ENCODE measurements around the gene COX4I1. TPM values are rescaled to one million over a fixed set of nuclear protein-coding genes. Genes with fewer than 3 reads are reported as not detected.

COX4I1 gene
- 720 and 850 TPM in 2 replicates for total RNA-seq

GRCh38 chr16:85799497-85800320 lies at the start of gene COX4I1, which contains the start of gene EMC8:
TSS of gene COX4I1 (plus strand) at chr16:85799695. CDS start at chr16:85801206, 1,511 bp downstream.
TSS of gene EMC8 (minus strand) at chr16:85799544. CDS start at chr16:85799295, 249 bp downstream.
- Histone ChIP-seq H3K4me3 (ENCODE audit: low read depth, low read length) (peak within 1 kb of the TSS; percentile 99), H3K27me3 (ENCODE audit: control insufficient read depth, insufficient read depth, low read length) (no peaks in the 10 kb centered on the region), H3K36me3 (ENCODE audit: control insufficient read depth, insufficient read depth, low read length) (peaks cover 5% of the 10 kb centered on the region)
- DNase-seq (ENCODE audit: low read depth), result peak; percentile 61
- TF ChIP-seq, protein P1, sequence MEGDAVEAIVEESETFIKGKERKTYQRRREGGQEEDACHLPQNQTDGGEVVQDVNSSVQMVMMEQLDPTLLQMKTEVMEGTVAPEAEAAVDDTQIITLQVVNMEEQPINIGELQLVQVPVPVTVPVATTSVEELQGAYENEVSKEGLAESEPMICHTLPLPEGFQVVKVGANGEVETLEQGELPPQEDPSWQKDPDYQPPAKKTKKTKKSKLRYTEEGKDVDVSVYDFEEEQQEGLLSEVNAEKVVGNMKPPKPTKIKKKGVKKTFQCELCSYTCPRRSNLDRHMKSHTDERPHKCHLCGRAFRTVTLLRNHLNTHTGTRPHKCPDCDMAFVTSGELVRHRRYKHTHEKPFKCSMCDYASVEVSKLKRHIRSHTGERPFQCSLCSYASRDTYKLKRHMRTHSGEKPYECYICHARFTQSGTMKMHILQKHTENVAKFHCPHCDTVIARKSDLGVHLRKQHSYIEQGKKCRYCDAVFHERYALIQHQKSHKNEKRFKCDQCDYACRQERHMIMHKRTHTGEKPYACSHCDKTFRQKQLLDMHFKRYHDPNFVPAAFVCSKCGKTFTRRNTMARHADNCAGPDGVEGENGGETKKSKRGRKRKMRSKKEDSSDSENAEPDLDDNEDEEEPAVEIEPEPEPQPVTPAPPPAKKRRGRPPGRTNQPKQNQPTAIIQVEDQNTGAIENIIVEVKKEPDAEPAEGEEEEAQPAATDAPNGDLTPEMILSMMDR (IDR thresholded peaks at IDR 0.05; ENCODE audit: insufficient read depth, low read length, poor library complexity, severe bottlenecking), result no peak

- Histone ChIP-seq H3K36me3 (ENCODE audit: control insufficient read depth, insufficient read depth, low read length) (no peaks in the 10 kb centered on the region), H3K27me3 (ENCODE audit: control insufficient read depth, insufficient read depth, low read length) (peaks cover 23% of the 10 kb centered on the region), H3K4me3 (ENCODE audit: low read depth, low read length) (peak overlapping the region; percentile 30)
- DNase-seq (ENCODE audit: low read depth), result no peak
- TF ChIP-seq, protein P1 (IDR thresholded peaks at IDR 0.05; ENCODE audit: insufficient read depth, low read length, poor library complexity, severe bottlenecking), result no peak
Measured at GRCh38 chr16:85749771-85750145, 49.7 kb upstream of the COX4I1 start.

GRCh38 chr16:85750146-85750826 lies 49.2 kb upstream of the COX4I1 start:
- no peak for DNase-seq (ENCODE audit: low read depth)
- H3K36me3 ChIP-seq (ENCODE audit: control insufficient read depth, insufficient read depth, low read length), result no peaks in the 10 kb centered on the region
- peak overlapping the region; percentile 30 for H3K4me3 ChIP-seq (ENCODE audit: low read depth, low read length)
- H3K27me3 ChIP-seq (ENCODE audit: control insufficient read depth, insufficient read depth, low read length), result peaks cover 23% of the 10 kb centered on the region
- TF ChIP-seq, protein P1 (IDR thresholded peaks at IDR 0.05; ENCODE audit: insufficient read depth, low read length, poor library complexity, severe bottlenecking), result no peak

GRCh38 chr16:85750827-85751697 lies 48.4 kb upstream of the COX4I1 start, which contains the start of gene C16orf74:
TSS of gene C16orf74 (minus strand) at chr16:85751096. CDS start at chr16:85735217, 15,879 bp downstream.
- H3K27me3 ChIP-seq (ENCODE audit: control insufficient read depth, insufficient read depth, low read length), result peaks cover 25% of the 10 kb centered on the region
- peak within 1 kb of the TSS; percentile 30 for H3K4me3 ChIP-seq (ENCODE audit: low read depth, low read length)
- no peak for DNase-seq (ENCODE audit: low read depth)
- TF ChIP-seq, protein P1 (IDR thresholded peaks at IDR 0.05; ENCODE audit: insufficient read depth, low read length, poor library complexity, severe bottlenecking), result no peak
- no peaks in the 10 kb centered on the region for H3K36me3 ChIP-seq (ENCODE audit: control insufficient read depth, insufficient read depth, low read length)

- TF ChIP-seq, protein P1 (IDR thresholded peaks at IDR 0.05; ENCODE audit: insufficient read depth, low read length, poor library complexity, severe bottlenecking), result no peak
- DNase-seq (ENCODE audit: low read depth), result no peak
- Histone ChIP-seq H3K36me3 (ENCODE audit: control insufficient read depth, insufficient read depth, low read length) (no peaks in the 10 kb centered on the region), H3K27me3 (ENCODE audit: control insufficient read depth, insufficient read depth, low read length) (peaks cover 25% of the 10 kb centered on the region), H3K4me3 (ENCODE audit: low read depth, low read length) (no peak overlapping the region)
Measured at GRCh38 chr16:85751698-85752501, 47.6 kb upstream of the COX4I1 start.
